DND-41 (cell line): ENCODE measurements around the gene DACT1.

Experiments
- CTCF ChIP-seq: IDR thresholded peaks from 2 replicates; pipeline ENCODE4 v1.5.1; 2012; ENCODE audit warnings: borderline replicate concordance, low read length, moderate library complexity, mild to moderate bottlenecking; ENCODE audit not compliant: poor library complexity, severe bottlenecking; ENCODE audit errors: extremely low read depth
- EZH2 ChIP-seq: IDR thresholded peaks from 3 replicates; pipeline ENCODE4 v1.6.1; 2012; ENCODE audit warnings: borderline replicate concordance, low read depth, mild to moderate bottlenecking, moderate library complexity, low read length, inconsistent platforms; ENCODE audit not compliant: severe bottlenecking

- TF ChIP-seq CTCF, result no peak
- TF ChIP-seq EZH2, result no peak
Observed at GRCh38 chr14:58645641-58646040, 7.9 kb downstream of the DACT1 start.
